ENCODE measurements around the gene GUCY2C. TPM values are rescaled to one million over a fixed set of nuclear protein-coding genes. Genes with fewer than 3 reads are reported as not detected.

Gene GUCY2C
- total and polyA plus RNA-seq, 10 of the 15 experiments (the other 5 are each of a cell fraction or from before 2014, with no cell fraction given), result 0.08 to 0.60 (median 0.17) TPM

DNA sequence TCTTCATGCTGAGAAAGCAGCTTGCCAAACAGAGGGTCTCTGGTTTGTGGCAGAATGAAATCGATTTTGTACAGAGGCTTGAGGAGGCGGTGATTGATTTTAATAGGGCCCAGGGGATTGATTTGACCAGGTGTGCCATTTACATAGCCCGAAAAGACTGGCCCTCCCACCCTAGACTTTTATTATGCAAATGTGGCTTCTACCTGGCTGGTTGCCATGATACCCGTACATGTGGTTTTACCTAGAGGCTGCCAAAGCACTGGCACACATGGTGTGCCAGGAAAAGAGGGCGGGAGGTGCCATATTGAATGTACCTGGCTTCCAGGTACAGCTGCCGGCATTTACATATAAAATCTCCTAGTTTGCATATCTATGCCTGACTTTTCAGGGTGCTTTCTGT, 18.0 kb upstream of the GUCY2C start:
- H3K27ac ChIP-seq (ENCODE audit: control insufficient read depth, insufficient read depth), result no peak overlapping the region
- FAIRE-seq (no peak), ATAC-seq (no peak), DNase-seq (ENCODE audit: low read depth, low spot score) (no peak)
- H3K4me1 ChIP-seq (ENCODE audit: control insufficient read depth, insufficient read depth, low read length), result no peaks in the 10 kb centered on the region
- H3K4me3 ChIP-seq, result no peak overlapping the region
- H3K9ac ChIP-seq (ENCODE audit: control insufficient read depth, insufficient read depth, low read length), result no peak overlapping the region
- no peaks in the 10 kb centered on the region for H3K36me3 ChIP-seq (ENCODE audit: control insufficient read depth in 2 of 2, insufficient read depth in 2 of 2, low read length in 1 of 2)
- H2AFZ ChIP-seq (ENCODE audit: control insufficient read depth, low read depth, low read length), result no peak overlapping the region
- H3K27me3 ChIP-seq (replicated peaks in 1 of 2; ENCODE audit: control insufficient read depth in 2 of 2, insufficient read depth in 2 of 2, low read length in 1 of 2), result no peaks in the 10 kb centered on the region
- BruUV-seq (replicated peaks), result no TSS peak
- no peaks in the 10 kb centered on the region for H3K79me2 ChIP-seq (ENCODE audit: control insufficient read depth, insufficient read depth, low read length)
- H3K4me2 ChIP-seq (ENCODE audit: control insufficient read depth, insufficient read depth), result no peak overlapping the region
- ChIA-PET CTCF (interaction anchor here (1.7 to 3.6 kb wide), 2 partner anchors 85 to 476 kb away, joined by 10 to 48 read pairs; no protein-coding TSS in a partner anchor), POLR2A (no interaction called here), RAD21 (ENCODE audit: unreplicated experiment) (no interaction called here), SMC1A (ENCODE audit: uncharacterized antibody, unreplicated experiment) (interaction anchor here (2.4 kb wide), 1 partner anchor 477 kb away, joined by 11 read pairs; no protein-coding TSS in a partner anchor)
- H4K20me1 ChIP-seq (ENCODE audit: control insufficient read depth, insufficient read depth), result no peaks in the 10 kb centered on the region
- WGBS (ENCODE audit: insufficient coverage, insufficient replicate concordance, low lambda C conversion rate, missing lambda C conversion rate), result 37% methylated on average over 6 of the region's 6 CpGs
- in situ Hi-C loops (cut with MboI), result loop anchor here (10.0 kb wide), 1 partner anchor 80 kb away; no protein-coding TSS in a partner anchor
- H3K9me3 ChIP-seq (replicated peaks; ENCODE audit: control insufficient read depth, insufficient read depth, low read length), result no peaks in the 10 kb centered on the region
- intact Hi-C loops (cut with micrococcal nuclease; ENCODE audit: unreplicated experiment), result no loop called here
- TF ChIP-seq, protein P1, sequence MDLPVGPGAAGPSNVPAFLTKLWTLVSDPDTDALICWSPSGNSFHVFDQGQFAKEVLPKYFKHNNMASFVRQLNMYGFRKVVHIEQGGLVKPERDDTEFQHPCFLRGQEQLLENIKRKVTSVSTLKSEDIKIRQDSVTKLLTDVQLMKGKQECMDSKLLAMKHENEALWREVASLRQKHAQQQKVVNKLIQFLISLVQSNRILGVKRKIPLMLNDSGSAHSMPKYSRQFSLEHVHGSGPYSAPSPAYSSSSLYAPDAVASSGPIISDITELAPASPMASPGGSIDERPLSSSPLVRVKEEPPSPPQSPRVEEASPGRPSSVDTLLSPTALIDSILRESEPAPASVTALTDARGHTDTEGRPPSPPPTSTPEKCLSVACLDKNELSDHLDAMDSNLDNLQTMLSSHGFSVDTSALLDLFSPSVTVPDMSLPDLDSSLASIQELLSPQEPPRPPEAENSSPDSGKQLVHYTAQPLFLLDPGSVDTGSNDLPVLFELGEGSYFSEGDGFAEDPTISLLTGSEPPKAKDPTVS (IDR thresholded peaks at IDR 0.05; ENCODE audit: low read depth, low read length), result no peak
- TF ChIP-seq, protein P2, sequence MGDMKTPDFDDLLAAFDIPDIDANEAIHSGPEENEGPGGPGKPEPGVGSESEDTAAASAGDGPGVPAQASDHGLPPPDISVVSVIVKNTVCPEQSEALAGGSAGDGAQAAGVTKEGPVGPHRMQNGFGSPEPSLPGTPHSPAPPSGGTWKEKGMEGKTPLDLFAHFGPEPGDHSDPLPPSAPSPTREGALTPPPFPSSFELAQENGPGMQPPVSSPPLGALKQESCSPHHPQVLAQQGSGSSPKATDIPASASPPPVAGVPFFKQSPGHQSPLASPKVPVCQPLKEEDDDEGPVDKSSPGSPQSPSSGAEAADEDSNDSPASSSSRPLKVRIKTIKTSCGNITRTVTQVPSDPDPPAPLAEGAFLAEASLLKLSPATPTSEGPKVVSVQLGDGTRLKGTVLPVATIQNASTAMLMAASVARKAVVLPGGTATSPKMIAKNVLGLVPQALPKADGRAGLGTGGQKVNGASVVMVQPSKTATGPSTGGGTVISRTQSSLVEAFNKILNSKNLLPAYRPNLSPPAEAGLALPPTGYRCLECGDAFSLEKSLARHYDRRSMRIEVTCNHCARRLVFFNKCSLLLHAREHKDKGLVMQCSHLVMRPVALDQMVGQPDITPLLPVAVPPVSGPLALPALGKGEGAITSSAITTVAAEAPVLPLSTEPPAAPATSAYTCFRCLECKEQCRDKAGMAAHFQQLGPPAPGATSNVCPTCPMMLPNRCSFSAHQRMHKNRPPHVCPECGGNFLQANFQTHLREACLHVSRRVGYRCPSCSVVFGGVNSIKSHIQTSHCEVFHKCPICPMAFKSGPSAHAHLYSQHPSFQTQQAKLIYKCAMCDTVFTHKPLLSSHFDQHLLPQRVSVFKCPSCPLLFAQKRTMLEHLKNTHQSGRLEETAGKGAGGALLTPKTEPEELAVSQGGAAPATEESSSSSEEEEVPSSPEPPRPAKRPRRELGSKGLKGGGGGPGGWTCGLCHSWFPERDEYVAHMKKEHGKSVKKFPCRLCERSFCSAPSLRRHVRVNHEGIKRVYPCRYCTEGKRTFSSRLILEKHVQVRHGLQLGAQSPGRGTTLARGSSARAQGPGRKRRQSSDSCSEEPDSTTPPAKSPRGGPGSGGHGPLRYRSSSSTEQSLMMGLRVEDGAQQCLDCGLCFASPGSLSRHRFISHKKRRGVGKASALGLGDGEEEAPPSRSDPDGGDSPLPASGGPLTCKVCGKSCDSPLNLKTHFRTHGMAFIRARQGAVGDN (IDR thresholded peaks at IDR 0.05), result no peak
- no peak for TF ChIP-seq SMAD5 (IDR thresholded peaks at IDR 0.05; ENCODE audit: low read depth)
- TF ChIP-seq, protein P3, sequence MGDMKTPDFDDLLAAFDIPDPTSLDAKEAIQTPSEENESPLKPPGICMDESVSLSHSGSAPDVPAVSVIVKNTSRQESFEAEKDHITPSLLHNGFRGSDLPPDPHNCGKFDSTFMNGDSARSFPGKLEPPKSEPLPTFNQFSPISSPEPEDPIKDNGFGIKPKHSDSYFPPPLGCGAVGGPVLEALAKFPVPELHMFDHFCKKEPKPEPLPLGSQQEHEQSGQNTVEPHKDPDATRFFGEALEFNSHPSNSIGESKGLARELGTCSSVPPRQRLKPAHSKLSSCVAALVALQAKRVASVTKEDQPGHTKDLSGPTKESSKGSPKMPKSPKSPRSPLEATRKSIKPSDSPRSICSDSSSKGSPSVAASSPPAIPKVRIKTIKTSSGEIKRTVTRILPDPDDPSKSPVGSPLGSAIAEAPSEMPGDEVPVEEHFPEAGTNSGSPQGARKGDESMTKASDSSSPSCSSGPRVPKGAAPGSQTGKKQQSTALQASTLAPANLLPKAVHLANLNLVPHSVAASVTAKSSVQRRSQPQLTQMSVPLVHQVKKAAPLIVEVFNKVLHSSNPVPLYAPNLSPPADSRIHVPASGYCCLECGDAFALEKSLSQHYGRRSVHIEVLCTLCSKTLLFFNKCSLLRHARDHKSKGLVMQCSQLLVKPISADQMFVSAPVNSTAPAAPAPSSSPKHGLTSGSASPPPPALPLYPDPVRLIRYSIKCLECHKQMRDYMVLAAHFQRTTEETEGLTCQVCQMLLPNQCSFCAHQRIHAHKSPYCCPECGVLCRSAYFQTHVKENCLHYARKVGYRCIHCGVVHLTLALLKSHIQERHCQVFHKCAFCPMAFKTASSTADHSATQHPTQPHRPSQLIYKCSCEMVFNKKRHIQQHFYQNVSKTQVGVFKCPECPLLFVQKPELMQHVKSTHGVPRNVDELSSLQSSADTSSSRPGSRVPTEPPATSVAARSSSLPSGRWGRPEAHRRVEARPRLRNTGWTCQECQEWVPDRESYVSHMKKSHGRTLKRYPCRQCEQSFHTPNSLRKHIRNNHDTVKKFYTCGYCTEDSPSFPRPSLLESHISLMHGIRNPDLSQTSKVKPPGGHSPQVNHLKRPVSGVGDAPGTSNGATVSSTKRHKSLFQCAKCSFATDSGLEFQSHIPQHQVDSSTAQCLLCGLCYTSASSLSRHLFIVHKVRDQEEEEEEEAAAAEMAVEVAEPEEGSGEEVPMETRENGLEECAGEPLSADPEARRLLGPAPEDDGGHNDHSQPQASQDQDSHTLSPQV (IDR thresholded peaks at IDR 0.05), result no peak
- no peak for TF ChIP-seq BRCA1 (IDR thresholded peaks at IDR 0.05; ENCODE audit: low read depth, low read length)
- TF ChIP-seq ZNF622 (IDR thresholded peaks at IDR 0.05), result no peak
- TF ChIP-seq EED (IDR thresholded peaks at IDR 0.05; ENCODE audit: low read depth), result no peak
- TF ChIP-seq NFYB (IDR thresholded peaks at IDR 0.05; ENCODE audit: insufficient read depth, low read depth, low read length), result no peak
- no peak for TF ChIP-seq RAD21 (IDR thresholded peaks at IDR 0.05; ENCODE audit: insufficient read depth, low read depth, low read length)
- TF ChIP-seq CBX5 (IDR thresholded peaks at IDR 0.05; ENCODE audit: low read depth), result no peak
- TF ChIP-seq BHLHE40 (IDR thresholded peaks at IDR 0.05; ENCODE audit: borderline replicate concordance in 1 of 2, low read depth in 2 of 2, low read length in 1 of 2), result no peak

Measured in GM12878 (cell line).